Right cardiac atrium (tissue), 5 donors: ENCODE data around the gene PRMT2. TPM values are rescaled to one million over a fixed set of nuclear protein-coding genes. Genes with fewer than 3 reads are reported as not detected.
"Not testable (repeated sequence)": the region's sequence is repeated elsewhere in the genome, so short reads cannot be mapped to it uniquely, and the experiment has no call there.

ENCODE experiments used
- ATAC-seq, 2 donors: fragments of 200-7000 bp; cut with Tn5 transposase; one replicate each; pipeline versions ENCODE4 v1.8.0 to v1.9.1; 2020; ENCODE audit warnings: moderate library complexity in 2 of 2, mild to moderate bottlenecking in 1 of 2
- DNase-seq, 3 donors: peaks; one replicate each; pipeline ENCODE4 v3.0.0-alpha.2; 2020
- H3K27ac ChIP-seq: one replicate; pipeline ENCODE4 v1.5.1; 2013; ENCODE audit warnings: mild to moderate bottlenecking, low read length, control low read depth, moderate library complexity
- H3K27me3 ChIP-seq: one replicate; pipeline ENCODE4 v1.6.1; 2013; ENCODE audit not compliant: control insufficient read depth, insufficient read depth
- H3K4me1 ChIP-seq: one replicate; pipeline ENCODE4 v1.6.1; 2013; ENCODE audit warnings: low read length; ENCODE audit not compliant: control insufficient read depth, insufficient read depth
- H3K4me3 ChIP-seq: one replicate; pipeline ENCODE4 v1.5.1; 2013; ENCODE audit warnings: low read length, control low read depth
- H3K9me3 ChIP-seq: one replicate; pipeline ENCODE4 v1.6.1; 2013; ENCODE audit warnings: low read length; ENCODE audit not compliant: control insufficient read depth
- WGBS: extraction: QIAGEN DNeasy Blood & Tissue Kit; methylation state at CpG from one replicate; pipeline ENCODE4 v1.1.7; 2013; 5-methylcytosine and 5-hydroxymethylcytosine counted together
- intact Hi-C, 4 donors: fragments of 100-400 bp; cut with DNase I; formaldehyde crosslinking; loops; one replicate each; pipeline versions ENCODE4 v1.11.0 to v1.14.0; 2022 to 2023
- polyA plus RNA-seq: library from polyadenylated mRNA; stranded (reverse); fragments of 200-250 nt; gene quantifications from one replicate; pipeline ENCODE4 v1.2.3, GENCODE V29; 2013
- total RNA-seq, 4 donors: library from RNA; stranded (reverse); fragmentation: NEBNext Ultra II Directional; extraction: Animal tissue kit (Norgen Biotek cat#: 25700); gene quantifications; one replicate each; pipeline ENCODE4 v1.2.1, GENCODE V29; 2021
- donor health status: healthy with polysubstance abuse.
- donor health status: DM: no; HTN: yes; CAD: no.
- donor health status: DM: no; HTN: no; CAD: no.
- donor health status: DM: no; HTN: yes; CAD: no; lungs with severe emphysema.
- donor health status: DM: yes; HTN: yes; CAD: no.

The PRMT2 gene
- total and polyA plus RNA-seq, 5 donors: 42.5 to 75.6 (median 70.6) TPM

DNA sequence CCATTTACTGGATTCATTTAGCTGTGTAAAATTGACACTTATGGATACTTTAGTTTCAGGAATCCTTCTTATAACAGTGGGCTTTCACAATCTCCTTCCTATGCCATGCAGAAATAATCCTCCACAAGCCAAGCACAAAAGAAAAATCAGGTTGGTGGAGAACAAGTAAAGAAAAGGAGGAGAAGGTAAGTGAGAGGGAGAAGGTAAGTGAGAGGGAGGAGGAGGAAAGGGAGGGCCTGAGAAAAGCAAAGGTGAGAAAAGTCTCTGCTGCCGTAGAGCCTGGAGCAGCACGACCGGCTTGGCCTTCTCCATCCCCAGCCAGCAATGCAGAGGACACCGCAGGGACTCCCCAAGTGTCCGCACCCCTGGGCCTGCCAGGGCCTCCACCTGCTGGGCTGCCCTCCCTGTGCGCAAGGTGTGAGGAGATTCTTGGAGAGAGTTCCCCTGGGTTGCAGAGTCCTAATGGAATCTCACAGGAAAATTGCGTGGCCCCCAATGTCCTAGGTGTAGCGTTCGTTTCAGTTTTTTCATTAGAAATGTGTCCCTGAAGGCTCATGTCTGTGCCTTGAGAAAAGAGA lies 39.0 kb downstream of the PRMT2 start:
- Histone ChIP-seq H3K4me3 (no peak overlapping the region), H3K9me3 (no peaks in the 10 kb centered on the region), H3K27me3 (peaks cover 4% of the 10 kb centered on the region), H3K4me1 (no peaks in the 10 kb centered on the region), H3K27ac (no peak overlapping the region)
- ATAC-seq (peak in 1 of 2 donors; percentile 11), DNase-seq (no peak)
- intact Hi-C loops: no loop called here
- WGBS: 86% methylated on average over 9 of the region's 9 CpGs

DNA sequence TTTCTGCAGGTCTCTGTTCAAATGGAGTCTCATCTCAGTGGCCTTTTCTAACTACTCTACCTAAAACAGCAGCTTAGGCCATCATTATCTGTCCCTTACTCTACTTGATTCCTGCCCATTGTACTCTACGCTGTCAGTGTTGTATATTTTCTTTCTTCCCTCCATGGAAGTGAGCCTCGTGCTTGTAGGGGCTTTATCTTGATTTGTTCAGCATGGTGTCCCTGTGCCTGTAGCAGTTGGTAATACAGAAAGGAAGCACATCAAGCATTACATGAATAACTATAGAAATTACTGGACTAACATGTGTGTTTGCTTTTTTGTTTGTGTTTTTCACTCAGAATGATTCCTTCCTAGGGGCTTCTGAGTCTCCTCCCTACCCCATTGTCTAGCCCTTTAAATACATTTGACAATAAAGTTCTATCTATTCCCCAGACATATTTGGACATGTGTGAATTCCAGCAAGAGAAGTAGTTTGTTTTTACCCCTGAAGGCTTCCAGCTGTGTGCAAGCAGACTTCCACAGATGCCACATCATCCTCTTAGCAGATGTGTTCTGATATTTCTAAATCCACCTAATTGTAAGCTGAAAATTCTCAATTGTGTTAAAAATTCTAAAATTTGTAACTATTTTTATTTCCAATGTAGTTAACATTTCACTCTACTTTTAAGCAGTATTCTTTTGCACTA lies 40.3 kb downstream of the PRMT2 start:
- WGBS: 46% methylated on average over 2 of the region's 2 CpGs
- intact Hi-C loops: no loop called here
- H3K27ac ChIP-seq: no peak overlapping the region
- DNase-seq (no peak), ATAC-seq (no peak)
- H3K27me3 ChIP-seq: no peaks in the 10 kb centered on the region
- no peaks in the 10 kb centered on the region for H3K9me3 ChIP-seq
- H3K4me1 ChIP-seq: no peaks in the 10 kb centered on the region
- no peak overlapping the region for H3K4me3 ChIP-seq

DNA sequence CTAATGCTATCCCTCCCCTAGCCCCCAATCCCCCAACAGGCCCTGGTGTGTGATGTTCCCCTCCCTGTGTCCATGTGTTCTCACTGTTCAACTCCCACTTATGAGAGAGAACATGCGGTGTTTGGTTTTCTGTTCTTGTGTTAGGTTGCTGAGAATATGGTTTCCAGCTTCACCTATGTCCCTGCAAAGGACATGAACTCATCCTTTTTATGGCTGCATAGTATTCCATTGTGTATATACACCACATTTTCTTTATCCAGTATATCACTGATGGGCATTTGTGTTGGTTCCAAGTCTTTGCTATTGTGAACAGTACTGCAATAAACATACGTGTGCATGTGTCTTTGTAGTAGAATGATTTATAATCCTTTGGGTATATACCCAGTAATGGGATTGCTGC lies 41.1 kb downstream of the PRMT2 start:
- DNase-seq, ATAC-seq, H3K4me1 ChIP-seq, H3K4me3 ChIP-seq, H3K27ac ChIP-seq, intact Hi-C loops, H3K9me3 ChIP-seq, H3K27me3 ChIP-seq: not testable (repeated sequence)
- WGBS: 91% methylated on average over 2 of the region's 2 CpGs

DNA sequence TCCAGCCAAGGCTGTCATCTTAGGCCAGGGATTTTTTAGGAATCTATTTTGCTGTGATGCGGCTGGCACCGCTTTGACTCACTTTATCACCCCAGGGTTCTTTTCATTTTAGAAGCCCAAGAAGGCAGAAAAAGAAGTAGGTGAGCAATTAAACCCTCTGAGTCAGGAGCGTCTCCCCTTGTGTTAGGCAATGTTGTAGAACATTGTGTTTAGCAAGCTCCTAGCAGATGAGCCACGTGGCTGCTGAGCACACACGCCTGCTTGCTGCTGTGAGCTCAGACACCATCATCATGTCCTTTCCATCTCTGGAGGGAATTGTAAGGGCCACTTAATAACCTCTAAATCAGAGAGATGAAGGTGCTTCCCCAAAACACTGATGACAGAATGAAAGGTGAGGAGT lies 46.1 kb downstream of the PRMT2 start:
- H3K27ac ChIP-seq, H3K27me3 ChIP-seq, DNase-seq, H3K4me1 ChIP-seq, H3K4me3 ChIP-seq, ATAC-seq, H3K9me3 ChIP-seq, intact Hi-C loops: not testable (repeated sequence)
- 79% methylated on average over 5 of the region's 5 CpGs for WGBS

DNA sequence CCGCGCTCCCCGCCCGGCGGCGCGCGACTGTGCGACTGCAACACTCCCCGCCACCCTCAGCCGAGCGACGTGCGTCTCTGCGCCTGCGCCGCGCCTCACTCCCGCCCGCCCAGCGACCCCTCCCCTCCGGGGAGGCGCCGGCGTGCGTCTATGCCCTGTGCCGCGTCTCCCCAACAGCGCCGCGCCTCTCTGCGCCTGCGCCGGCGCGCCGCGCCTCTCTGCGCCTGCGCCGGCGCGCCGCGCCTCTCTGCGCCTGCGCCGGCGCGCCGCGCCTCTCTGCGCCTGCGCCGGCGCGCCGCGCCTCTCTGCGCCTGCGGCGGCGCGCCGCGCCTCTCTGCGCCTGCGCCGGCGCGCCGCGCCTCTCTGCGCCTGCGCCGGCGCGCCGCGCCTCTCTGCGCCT lies 63.2 kb downstream of the PRMT2 start:
- intact Hi-C loops, H3K9me3 ChIP-seq, H3K4me1 ChIP-seq, DNase-seq, H3K27me3 ChIP-seq, H3K4me3 ChIP-seq, H3K27ac ChIP-seq, ATAC-seq: not testable (repeated sequence)
- 83% methylated on average over 17 of the region's 81 CpGs for WGBS

DNA sequence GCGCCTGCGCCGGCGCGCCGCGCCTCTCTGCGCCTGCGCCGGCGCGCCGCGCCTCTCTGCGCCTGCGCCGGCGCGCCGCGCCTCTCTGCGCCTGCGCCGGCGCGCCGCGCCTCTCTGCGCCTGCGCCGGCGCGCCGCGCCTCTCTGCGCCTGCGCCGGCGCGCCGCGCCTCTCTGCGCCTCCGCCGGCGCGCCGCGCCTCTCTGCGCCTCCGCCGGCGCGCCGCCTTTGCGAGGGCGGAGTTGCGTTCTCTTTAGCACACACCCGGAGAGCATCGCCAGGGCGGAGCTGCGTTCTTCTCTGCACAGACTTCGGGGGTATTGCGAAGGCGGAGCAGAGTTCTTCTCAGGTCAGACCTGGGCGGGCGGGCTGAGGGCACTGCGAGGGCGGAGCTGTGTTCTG lies 63.6 kb downstream of the PRMT2 start:
- H3K9me3 ChIP-seq, H3K4me1 ChIP-seq, ATAC-seq, H3K27me3 ChIP-seq, H3K4me3 ChIP-seq, intact Hi-C loops, H3K27ac ChIP-seq: not testable (repeated sequence)
- 70% methylated on average over 35 of the region's 69 CpGs for WGBS
- DNase-seq: peak in 1 of 3 donors; percentile 74

Other genes with a start within 250 kb of the PRMT2 start
- 10 to 100 TPM; 36.0 to 40.6 (median 37.4) TPM for gene DIP2A, start 176.8 kb upstream of the PRMT2 start, total RNA-seq
- 28.6 TPM for gene DIP2A, start 176.8 kb upstream of the PRMT2 start, polyA plus RNA-seq
- gene S100B, start 30.6 kb upstream of the PRMT2 start, total RNA-seq: 10 to 100 TPM in 2 of 4 donors, 1 to 10 TPM in 2; 7.1 to 12.0 (median 9.8) TPM
- gene S100B, start 30.6 kb upstream of the PRMT2 start, polyA plus RNA-seq: 36.3 TPM